NCI-H446 treated with DMSO at 0.1 percent for 48 hours (cell line): ENCODE data around the gene RPL41.
"Not testable (repeated sequence)": the region's sequence is repeated elsewhere in the genome, so short reads cannot be mapped to it uniquely, and the experiment has no call there.

Experiments
- DNase-seq: peaks from one replicate; lab custom pipeline; 2025; lab: John Stamatoyannopoulos, UW

RPL41 gene

GRCh38 chr12:56103066-56103711 lies 13.2 kb upstream of the RPL41 start:
- no peak for DNase-seq

GRCh38 chr12:56103823-56104108 lies 12.7 kb upstream of the RPL41 start:
- DNase-seq = peak; percentile 50

GRCh38 chr12:56104109-56104814 lies 12.2 kb upstream of the RPL41 start, which contains the start of gene PA2G4:
PA2G4 (plus strand) TSS chr12:56104559; CDS start chr12:56104738, 179 bp downstream.
- DNase-seq = peak; percentile 97

GRCh38 chr12:56104815-56105608 lies 11.4 kb upstream of the RPL41 start:
- DNase-seq = no peak

GRCh38 chr12:56105609-56105902 lies 10.9 kb upstream of the RPL41 start:
- DNase-seq = no peak

GRCh38 chr12:56107242-56107641 lies 9.2 kb upstream of the RPL41 start:
- DNase-seq = no peak

- DNase-seq = no peak
These were observed 5.9 kb upstream of the RPL41 start for GRCh38 chr12:56110571-56110970.

- no peak for DNase-seq
These were observed 2.3 kb upstream of the RPL41 start for GRCh38 chr12:56114084-56114483.

- DNase-seq = no peak
These were observed 1.1 kb upstream of the RPL41 start for GRCh38 chr12:56115329-56115728.

GRCh38 chr12:56117082-56117706 lies 761 bp downstream of the RPL41 start:
- not testable (repeated sequence) for DNase-seq

- DNase-seq = peak; percentile 99
These were observed 1.6 kb downstream of the RPL41 start, which contains the start of gene ZC3H10 for GRCh38 chr12:56117778-56118687. ZC3H10 (plus strand) TSS chr12:56118266; CDS start chr12:56120563, 2,297 bp downstream.

GRCh38 chr12:56118688-56119357 lies 2.4 kb downstream of the RPL41 start:
- no peak for DNase-seq

GRCh38 chr12:56119361-56119796 lies 2.9 kb downstream of the RPL41 start:
- peak; percentile 77 for DNase-seq

GRCh38 chr12:56120158-56120846 lies 3.9 kb downstream of the RPL41 start:
- no peak for DNase-seq

GRCh38 chr12:56121204-56121870 lies 4.9 kb downstream of the RPL41 start:
- no peak for DNase-seq

GRCh38 chr12:56122637-56123036 lies 6.2 kb downstream of the RPL41 start:
- no peak for DNase-seq

GRCh38 chr12:56124133-56124532 lies 7.7 kb downstream of the RPL41 start:
- no peak for DNase-seq

- DNase-seq = no peak
These were observed 10.4 kb downstream of the RPL41 start for GRCh38 chr12:56126732-56127239.

- DNase-seq = no peak
These were observed 11.1 kb downstream of the RPL41 start for GRCh38 chr12:56127485-56127887.
